GM04504 (cell line): ENCODE results near the gene DDHD1.
"Not testable (repeated sequence)": the region's sequence is repeated elsewhere in the genome, so short reads cannot be mapped to it uniquely, and the experiment has no call there.

Experiments
- DNase-seq: peaks from one replicate; pipeline ENCODE4 v3.0.0-alpha.2; 2012; ENCODE audit warnings: low read depth

The DDHD1 gene

DNA sequence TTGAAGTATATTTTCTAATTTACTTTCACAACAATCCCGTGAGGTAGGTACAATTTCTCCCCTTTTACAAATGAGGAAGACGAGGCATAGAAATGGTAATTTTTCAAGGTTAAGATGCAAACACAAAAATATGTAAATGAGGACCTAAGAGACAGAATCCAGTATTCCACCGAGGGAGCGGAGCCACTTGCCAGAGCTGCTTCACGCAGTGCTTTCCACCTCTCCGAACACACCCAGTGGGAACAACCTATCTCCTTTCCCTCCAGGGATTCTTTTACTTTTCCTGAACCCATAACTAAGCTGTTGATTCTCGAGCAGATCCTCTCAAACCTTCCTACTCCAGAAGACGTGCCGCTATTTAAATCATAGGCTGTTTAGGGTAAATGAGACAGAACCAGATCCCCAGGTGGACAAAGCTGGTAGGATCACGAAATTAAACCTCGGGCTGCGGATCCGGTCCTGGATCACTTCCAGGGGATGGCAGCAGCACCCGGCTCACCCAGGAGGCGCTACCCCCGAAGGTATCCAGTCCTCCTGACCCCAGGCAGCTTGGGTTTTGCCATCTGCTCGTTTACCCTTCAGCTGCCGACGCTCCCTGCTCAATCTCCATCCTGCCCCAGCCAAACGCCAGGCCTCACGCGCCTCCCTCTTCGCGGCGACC, 1.5 kb downstream of the DDHD1 start:
- no peak for DNase-seq

DNA sequence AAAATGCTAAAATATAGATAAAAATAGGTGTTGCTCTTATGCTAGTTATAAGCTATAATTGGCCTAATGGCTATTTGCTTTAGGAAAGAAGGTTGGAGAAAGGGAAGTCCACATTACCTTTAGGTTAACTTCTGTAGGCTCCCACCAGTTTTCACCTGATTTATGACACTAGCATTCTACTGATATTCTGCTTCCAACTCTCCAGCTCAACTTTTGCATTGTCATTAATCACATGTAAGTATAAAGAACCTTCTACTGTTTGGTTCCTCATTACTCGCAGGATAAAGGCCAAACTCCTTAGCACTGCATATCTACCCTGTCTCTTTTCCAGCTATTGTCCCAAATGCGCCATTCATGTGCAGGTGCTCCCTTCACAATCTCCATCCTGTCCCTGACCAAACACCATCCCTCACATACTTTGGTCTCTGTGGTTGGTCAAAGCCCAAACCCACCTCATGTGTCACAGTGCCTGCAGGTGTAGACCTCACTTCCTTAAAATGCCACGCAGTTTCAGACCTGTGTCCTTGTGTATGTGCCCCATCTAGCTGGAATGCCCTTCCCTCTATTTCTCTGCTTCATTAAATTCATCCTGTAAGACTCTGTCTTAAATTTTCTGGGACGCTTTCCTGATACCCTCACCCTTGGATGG, 3.3 kb downstream of the DDHD1 start:
- no peak for DNase-seq

DNA sequence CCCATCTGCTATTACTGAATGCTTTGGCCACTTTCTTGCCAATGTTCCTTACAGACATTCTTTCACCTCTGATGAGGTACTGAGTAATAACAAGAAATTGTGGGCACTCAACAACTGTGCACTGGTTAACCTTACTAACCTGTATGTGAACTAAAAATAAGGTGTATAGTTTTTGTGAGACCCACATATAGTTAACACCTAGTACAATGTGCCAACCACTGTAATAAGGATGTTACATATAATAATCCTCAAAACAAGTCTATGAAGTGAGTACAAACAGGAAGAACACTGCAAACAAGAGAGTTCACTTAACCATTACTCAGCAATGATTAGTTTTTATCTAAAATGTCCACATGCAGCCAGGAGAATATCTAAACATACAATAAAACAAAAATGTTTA, 4.5 kb downstream of the DDHD1 start:
- DNase-seq, result no peak

DNA sequence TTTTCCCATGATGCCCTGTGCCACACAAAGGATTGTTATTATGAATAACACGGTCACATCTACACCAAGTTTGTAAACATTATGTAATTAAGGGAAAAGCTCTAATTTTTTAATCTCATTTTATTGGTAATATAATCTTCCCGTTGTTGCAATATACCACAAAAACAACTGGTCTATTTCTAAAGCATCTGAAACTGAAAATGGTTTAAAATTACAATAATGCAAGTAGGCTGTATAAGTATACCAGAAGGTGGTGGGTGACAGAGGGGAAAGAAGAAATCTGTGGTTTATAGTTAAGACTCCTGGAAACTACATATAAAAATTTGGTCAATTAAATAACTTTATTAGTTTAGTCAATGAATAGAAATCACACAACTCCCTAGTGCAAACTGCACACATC, 5.2 kb downstream of the DDHD1 start:
- DNase-seq, result no peak

DNA sequence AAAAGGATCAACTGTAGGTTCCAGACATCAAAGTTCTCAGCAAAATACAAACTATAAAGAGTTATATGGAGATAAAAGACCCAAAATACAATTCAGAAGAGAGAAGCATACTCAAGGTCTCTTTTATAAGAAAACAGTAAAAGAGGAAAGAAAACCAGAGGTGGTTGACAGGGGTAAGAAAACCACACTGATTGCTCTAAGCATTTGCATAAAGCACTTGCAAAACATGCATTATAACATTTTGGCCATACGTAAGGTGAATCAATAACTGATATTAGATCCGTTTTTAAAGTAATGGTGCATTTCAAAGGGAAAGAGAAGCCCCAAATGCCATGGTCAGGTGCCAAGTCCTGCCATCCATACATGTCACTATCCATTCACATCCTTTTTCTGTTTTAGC, 5.9 kb downstream of the DDHD1 start:
- DNase-seq, result no peak

DNA sequence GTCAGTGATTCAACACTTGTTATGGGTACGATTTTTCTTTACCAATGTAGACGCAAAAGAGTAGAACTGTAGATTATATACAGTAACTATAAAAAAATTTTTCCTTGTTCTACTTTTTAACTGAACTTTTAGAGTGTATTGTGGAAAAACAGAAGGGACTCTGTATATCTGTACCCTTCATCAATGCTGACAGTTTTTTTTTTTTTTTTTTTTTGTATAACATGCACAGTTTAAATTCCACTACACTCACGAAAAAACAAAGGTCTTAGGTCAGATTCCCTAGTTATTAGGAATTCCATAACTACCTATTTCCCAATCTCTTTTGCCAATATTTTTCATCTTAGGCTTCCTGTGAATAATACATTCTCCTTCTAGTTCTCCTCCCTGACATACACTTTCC, 6.4 kb downstream of the DDHD1 start:
- DNase-seq, result no peak

DNA sequence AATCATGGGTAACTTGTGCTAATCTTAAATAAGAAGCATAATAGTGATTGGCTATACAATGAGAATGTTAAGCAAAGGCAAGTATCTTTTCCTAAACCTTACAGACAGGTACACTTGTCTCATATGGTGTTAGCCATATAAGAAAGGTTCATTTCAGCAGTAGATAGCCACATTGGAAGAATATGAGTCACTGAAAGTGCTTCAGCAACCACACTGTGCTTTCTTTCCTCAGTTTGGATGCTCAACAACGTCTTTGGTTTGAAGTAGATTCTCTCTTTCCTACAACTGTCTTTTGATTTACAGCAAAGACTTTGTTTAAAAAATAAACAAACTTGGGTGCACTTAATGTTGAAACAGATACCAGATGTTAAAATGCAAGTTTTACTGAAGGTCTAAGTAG, 8.9 kb downstream of the DDHD1 start:
- DNase-seq, result no peak

DNA sequence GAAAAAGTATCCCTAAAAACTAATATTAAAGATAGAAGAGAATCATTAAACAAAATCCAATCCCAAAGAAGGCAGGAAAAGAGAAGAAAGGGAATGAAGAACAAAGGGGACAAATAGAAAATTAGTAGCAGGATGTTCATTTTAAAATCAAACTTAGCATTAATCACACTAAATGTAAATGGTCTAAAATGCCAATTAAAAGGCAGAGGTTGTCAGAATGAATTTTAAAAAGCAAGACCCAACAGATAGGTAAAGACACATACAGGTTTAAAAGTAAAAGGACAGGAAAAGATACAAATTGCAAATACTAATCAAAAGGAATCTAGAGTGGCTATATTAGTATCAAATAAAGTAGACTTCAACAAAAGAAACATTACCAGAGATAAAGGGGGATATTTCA, 12.5 kb downstream of the DDHD1 start:
- DNase-seq, result no peak

DNA sequence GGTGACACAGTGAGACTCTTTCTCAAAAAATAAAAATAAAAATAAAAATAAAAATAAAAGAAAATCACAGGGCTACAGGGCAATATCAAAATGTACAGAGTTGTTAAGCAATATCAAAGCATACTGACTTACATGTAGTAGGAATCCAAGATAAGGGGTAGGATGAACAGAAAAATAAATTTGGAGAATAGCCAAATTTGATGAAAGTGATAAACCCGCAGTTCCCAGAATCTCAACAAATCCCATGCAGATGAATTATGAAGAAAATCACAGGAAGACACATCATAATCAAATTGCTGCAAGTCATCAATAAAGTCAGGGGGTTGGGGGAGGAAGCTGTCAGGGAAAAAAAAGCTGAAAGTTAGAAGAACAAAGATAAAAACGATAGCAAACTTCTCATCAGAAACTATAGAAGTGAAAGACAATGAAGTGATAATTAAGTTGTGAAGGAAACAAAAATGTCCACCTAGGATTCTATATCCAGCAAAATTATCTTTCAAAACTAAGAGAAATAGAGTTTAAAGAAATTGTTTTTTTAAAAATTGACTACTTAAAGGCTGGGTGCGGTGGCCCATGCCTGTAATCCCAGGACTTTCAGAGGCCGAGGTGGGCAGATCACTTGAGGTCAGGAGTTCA, 15.4 kb downstream of the DDHD1 start:
- no peak for DNase-seq

DNA sequence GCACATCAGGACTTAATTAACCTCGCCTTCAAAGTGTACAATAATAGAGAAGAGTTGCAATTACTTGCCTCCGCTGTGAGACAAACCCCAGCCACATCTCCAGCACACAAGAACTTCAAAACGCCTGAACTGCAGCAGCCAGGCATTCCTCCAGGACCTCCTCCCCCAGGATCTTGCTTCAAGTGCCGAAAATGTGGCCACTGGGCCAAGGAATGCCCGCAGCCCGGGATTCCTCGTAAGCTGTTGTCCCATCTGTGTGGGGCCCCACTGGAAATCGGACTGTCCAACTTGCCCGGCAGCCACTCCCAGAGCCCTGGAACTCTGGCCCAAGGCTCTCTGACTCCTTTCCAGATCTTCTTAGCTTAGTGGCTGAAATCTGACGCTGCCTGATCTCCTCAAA, 22.6 kb downstream of the DDHD1 start:
- DNase-seq, result peak; percentile 52

DNA sequence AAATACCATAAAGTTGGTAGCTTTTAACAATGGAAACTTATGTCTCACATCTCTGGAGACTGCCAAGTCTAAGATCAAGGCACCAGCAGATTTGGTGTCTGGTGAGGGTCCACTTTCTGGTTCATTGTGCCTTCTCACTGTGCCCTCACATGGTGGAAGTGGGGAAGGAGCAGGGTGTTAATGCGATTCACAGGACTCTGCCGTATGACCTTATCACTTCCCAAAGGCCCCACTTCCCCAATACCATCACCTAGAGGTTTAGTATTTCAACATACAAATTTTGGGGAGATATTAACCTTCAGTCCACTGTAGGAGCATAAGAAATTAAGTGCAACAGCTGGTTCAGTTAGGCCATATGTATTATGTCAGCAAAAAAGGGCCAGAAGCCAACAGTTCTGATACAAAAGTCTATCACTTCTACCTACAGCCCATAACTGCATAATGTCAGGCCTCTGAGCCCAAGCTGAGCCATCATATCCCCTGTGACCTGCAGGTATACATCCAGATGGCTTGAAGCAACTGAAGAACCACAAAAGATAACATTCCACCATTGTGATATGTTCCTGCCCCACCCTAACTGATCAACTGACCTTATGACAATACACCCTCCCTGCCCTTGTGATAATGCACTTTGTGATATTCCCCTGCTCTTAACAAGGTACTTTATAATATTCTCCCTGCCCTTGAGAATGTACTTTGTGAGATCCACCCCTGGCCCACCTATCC, 24.7 kb downstream of the DDHD1 start:
- DNase-seq, result no peak

DNA sequence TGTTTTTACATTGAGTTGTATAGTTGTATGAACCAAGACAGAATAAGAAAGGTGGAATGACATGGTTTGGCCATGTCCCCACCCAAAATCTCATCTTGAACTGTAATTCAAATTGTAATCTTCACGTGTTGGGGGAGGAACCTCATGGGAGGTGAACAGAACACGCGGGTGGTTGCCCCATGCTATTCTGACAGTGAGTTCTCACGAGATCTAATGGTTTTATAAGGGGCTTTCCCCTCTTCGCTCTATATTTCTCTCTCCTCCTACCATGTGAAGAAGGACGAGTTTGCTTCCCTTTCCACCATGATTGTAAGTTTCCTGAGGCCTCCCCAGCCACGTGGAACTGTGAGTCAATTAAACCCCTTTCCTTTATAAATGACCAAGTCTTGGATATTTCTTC, 25.3 kb downstream of the DDHD1 start:
- no peak for DNase-seq

DNA sequence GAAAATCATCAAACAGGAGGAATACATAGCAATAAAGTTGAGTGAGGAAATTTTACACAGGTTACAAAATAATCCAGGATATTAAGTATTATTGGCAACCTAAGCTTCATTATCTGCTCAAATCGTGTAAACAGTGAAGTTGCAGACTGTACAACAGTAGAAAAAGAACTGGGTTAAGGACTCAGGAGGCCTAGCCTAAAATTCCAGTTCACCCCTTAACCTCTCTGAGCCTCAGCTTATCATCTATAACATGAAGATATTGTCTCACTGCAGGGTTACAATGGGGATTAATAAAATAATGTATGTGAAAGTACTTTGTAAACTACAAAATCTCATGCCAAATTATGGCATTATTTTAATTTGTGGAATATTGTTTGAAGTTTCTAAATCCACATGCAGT, 26.0 kb downstream of the DDHD1 start:
- no peak for DNase-seq

DNA sequence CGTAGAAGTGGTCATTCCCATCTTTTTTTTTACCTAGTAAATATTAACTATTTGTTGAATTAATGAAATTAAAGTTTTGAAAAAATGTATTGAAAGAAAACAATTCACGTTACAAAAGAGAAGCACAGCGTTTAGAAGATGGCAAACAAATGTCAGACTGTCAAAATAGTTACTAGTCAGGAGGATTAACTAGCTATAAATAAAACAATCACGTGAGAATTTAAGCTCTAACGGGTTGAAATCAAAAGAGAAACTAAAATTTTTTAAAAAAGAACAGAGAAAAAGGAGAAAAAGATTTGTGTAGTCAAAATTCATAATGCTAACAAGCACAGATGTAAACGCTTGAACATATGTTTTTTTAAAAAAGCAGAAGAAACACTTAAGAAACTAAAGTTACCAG, 26.4 kb downstream of the DDHD1 start:
- DNase-seq, result no peak

DNA sequence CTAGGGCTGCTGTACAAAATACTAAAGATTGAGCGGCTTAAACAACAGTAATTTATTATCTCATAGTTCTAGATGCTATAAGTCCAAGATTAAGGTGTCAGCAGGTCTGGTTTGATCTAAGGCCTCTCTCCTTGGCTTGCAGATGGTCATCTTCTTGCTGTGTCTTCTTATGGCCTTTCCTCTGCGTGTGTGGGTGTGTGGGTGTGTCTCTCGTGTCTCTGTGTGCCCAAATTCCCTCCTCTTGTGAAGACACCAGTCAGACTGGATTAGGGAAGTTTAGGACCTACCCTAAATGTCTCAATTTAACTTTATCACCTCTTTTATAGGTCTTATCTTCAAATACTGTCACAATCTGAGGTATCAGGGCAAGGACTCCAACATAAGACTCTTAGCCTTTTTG, 28.3 kb downstream of the DDHD1 start:
- DNase-seq, result no peak

DNA sequence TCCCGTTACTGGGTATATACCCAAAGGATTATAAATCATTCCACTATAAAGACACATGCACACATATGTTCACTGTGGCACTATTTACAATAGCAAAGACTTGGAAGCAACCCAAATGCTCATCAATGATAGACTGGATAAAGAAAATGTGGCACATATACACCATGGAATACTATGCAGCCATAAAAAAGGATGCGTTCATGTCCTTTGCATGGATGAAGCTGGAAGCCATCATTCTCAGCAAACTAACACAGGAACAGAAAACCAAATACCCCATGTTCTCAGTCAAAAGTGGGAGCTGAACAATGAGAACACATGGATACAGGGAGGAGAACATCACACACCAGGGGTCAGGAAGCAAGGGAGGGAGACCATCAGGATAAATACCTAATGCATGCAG, 31.7 kb downstream of the DDHD1 start:
- DNase-seq, result not testable (repeated sequence)

DNA sequence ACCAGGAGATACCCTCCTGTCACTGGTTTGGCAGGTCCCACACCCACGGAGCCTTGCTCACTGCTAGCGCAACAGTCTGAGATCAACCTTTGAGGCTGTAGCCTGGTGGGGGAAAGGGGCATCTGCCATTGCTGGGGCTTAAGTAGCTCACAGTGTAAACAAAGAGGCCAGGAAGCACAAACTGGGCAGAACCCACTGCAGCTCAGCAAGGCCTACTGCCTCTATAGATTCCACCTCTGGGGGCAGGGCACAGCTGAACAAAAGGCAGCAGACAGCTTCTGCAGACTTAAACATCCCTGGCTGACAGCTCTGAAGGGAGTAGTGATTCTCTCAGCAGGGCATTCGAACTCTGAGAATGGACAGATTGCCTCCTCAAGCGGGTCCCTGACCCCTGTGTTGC, 35.6 kb downstream of the DDHD1 start:
- not testable (repeated sequence) for DNase-seq

DNA sequence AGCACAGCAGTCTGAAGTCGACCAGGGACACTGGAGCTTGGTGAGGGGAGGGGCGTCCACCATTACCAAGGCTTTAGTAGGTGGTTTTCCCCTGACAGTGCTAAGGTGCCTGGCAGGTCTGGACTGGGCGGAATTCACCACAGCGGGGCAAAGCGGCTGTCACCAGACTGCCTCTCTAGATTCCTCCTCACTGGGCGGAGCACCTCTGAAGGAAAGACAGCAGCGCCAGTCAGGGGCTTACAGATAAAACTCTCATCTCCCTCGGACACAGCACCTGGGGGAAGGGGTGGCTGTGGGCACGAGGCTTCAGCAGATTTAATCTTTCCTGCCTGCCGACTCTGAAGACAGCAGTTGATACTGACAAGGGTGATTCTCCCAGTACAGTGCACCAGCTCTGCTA, 39.1 kb downstream of the DDHD1 start:
- no peak for DNase-seq

DNA sequence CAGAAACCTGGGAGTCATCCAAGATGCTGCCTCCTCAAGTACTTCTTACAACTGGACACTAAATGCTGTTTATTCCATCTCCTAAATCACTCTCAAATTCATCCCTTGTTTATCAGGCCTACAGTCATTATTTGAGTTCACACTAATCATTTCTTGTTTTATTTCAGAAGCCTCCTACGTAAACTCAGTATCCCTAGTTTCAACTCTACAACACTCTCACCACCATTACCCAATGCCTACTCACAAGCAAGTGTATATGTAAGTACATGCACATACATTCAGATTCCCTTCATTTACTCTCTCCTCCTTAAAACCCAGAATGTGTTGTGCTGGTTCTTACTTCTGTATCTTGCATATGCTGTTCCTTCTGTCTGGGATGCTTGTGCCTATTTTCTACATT, 43.0 kb downstream of the DDHD1 start:
- no peak for DNase-seq

DNA sequence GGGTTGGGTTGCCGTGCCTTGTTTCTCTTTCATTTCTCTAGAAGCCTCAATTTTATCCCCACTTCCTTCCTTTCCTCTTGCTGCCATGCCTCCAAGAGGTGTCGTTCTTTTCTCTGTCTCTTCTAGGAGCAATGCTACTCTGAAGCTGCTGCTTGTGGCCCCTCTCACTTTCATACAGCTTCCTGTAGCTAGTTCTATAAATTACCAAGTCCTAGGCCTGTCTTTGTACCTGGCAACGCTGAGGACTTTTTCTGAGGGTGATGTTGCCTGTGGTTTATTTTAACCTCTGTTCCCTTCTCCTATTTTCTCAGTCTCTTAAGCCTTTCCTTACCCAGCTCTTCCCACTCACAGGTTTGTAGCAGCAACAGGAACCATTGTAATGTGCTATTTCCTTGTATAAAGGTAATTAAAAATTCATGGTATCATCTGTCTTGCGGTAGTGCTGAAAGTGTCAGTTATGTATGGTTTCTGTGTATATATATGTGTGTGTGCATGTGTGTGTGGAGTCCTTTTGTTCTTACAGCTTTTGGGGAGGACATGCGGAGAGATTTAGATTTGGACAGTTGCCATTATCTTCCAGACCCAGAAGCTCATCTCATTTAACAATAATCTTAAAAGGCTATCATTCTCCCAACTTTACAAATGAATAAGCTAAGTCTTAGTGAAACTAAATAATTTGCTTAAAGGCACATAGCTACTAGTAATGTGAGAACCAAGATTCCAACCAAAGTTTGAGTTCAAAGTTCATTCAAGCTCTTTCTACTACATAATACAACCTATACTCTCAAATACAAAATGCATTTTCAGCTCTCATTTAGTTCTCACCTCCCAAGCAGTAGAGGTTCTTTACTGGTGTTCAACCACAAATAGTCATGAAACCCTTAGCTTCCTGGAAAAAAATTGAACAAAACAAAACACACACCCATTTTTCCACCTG, 43.8 kb downstream of the DDHD1 start:
- DNase-seq, result peak; percentile 21

DNA sequence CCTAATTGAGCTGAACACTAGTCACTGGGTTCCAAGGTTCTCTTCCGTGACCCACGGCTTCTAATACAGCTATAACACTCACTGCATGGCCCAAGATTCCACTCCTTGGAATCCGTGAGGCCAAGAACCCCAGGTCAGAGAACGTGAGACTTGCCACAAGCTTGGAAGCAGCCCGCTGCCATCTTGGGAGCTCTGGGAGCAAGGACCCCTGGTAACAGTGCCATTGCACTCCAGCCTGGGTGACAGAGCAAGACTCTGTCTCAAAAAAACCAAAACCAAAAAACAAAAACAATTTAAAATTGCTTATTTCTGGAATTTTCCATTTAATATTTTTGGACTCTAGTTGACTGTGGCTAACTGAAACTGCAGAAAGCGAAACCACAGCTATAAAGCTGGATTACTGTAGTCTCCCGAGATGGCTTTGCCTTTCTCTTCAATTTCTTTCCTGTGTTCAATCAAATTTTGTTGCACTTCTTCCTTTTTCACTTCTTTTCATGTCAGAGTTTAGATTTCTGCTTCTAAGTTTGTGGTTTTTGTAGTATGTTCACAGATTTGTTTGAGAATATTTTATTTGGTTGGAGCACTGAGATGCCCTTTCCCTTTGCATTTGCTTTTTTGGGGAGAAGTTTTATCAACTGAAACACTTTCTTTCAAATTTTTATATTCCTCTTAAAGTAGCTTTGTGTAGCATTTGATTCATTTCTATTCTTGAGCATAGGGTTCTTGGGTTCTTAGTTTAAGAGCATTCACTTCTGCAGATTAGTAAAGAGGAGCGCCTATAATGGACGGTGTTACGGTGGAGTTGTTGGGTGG, 44.6 kb downstream of the DDHD1 start:
- no peak for DNase-seq
